K562 (cell line): ENCODE measurements around the gene DAO. TPM values are rescaled to one million over a fixed set of nuclear protein-coding genes. Genes with fewer than 3 reads are reported as not detected.

ENCODE experiments used
- CXXC5 ChIP-seq: fragments of 250-450 bp; sonication (Bioruptor Pico); IDR thresholded peaks from 2 replicates; pipeline ENCODE4 v1.8.0; 2022; ENCODE audit warnings: inconsistent platforms, mild to moderate bottlenecking, moderate library complexity
- E2F3 ChIP-seq: fragments of 250-450 bp; sonication (Bioruptor Pico); IDR thresholded peaks from 2 replicates; pipeline ENCODE4 v1.4.0; 2020; ENCODE audit warnings: mild to moderate bottlenecking
- JUN ChIP-seq, 2 experiments: sonication (generic) in 1 of 2; formaldehyde crosslinking in 1 of 2; IDR thresholded peaks; 2 replicates each; pipeline versions ENCODE4 v1.6.1 to v1.8.0; 2012 to 2022; ENCODE audit warnings: borderline replicate concordance in 2 of 2, mild to moderate bottlenecking in 2 of 2, improper control_type of control experiment in 1 of 2, low read depth in 1 of 2, low read length in 1 of 2, missing genetic modification reagents in 1 of 2
- L3MBTL2 ChIP-seq: fragments of 450-650 bp; IDR thresholded peaks from 2 replicates; pipeline ENCODE4 v1.6.1; 2016; ENCODE audit warnings: mild to moderate bottlenecking, moderate library complexity
- SUPT5H ChIP-seq: fragments of 450-650 bp; IDR thresholded peaks from 2 replicates; pipeline ENCODE4 v1.6.1; 2016
- TAF1 ChIP-seq: IDR thresholded peaks from 2 replicates; pipeline ENCODE4 v1.6.1; 2011; ENCODE audit warnings: mild to moderate bottlenecking, low read length, moderate library complexity; ENCODE audit not compliant: insufficient read depth, control insufficient read depth, severe bottlenecking; ENCODE audit errors: extremely low read depth
- TAL1 ChIP-seq: fragments of 450-650 bp; IDR thresholded peaks from 2 replicates; pipeline ENCODE4 v1.6.1; 2016; ENCODE audit warnings: mild to moderate bottlenecking
- TRIM24 ChIP-seq, 2 experiments: fragments of 450-650 bp; IDR thresholded peaks; 2 replicates each; pipeline ENCODE4 v1.6.1; 2016
- polyA plus RNA-seq, 8 experiments: library from polyadenylated mRNA; depleted of rRNA in 4 of 8; stranded (reverse) in 5 of 8; unstranded in 3 of 8; fragments of >200 nt; fragmentation: Nextera tagmentation in 2 of 8; fragmentation: Illumina TruSeq in 1 of 8; extraction: Ambion mirVana in 2 of 8; extraction: Trizol in 1 of 8; gene quantifications; 2 replicates each; pipeline versions ENCODE4 v1.2.1 to v1.2.3, GENCODE V29; 2011 to 2014; ENCODE audit warnings: inconsistent platforms in 1 of 8, missing spikeins in 1 of 8
- total RNA-seq, 7 experiments: library from RNA; depleted of rRNA in 6 of 7; stranded (reverse); fragments of >200 nt in 6 of 7; fragmentation: Illumina TruSeq in 2 of 7; extraction: Trizol in 2 of 7; gene quantifications; 2 replicates each; pipeline versions ENCODE4 v1.2.1 to v1.2.3, GENCODE V29; 2011 to 2021; ENCODE audit warnings: low replicate concordance in 1 of 7
- TF ChIP-seq, protein P1 (sequence below): sonication (generic); formaldehyde crosslinking; IDR thresholded peaks from 2 replicates; pipeline ENCODE4 v1.8.1; 2022; ENCODE audit warnings: missing genetic modification reagents
- TF ChIP-seq, protein P2 (sequence below): fragments of 450-650 bp; formaldehyde crosslinking; IDR thresholded peaks from 2 replicates; pipeline ENCODE4 v1.4.0; 2022; ENCODE audit warnings: mild to moderate bottlenecking, moderate library complexity
- TF ChIP-seq, protein P3 (sequence below): IDR thresholded peaks from 2 replicates; pipeline ENCODE4 v1.6.1; 2011; ENCODE audit not compliant: insufficient read length; ENCODE audit errors: extremely low read depth
- TF ChIP-seq, protein P4 (sequence below): sonication (generic); formaldehyde crosslinking; IDR thresholded peaks from 2 replicates; pipeline ENCODE4 v1.8.0; 2022; ENCODE audit warnings: missing genetic modification reagents, mild to moderate bottlenecking, borderline replicate concordance
- TF ChIP-seq, protein P5 (sequence below): IDR thresholded peaks from 2 replicates; pipeline ENCODE4 v1.6.1; 2014; ENCODE audit warnings: antibody characterized with exemption

DAO gene
- total and polyA plus RNA-seq, 9 of the 15 experiments (the other 6 are each of a cell fraction or from before 2014, with no cell fraction given), result not detected

DNA sequence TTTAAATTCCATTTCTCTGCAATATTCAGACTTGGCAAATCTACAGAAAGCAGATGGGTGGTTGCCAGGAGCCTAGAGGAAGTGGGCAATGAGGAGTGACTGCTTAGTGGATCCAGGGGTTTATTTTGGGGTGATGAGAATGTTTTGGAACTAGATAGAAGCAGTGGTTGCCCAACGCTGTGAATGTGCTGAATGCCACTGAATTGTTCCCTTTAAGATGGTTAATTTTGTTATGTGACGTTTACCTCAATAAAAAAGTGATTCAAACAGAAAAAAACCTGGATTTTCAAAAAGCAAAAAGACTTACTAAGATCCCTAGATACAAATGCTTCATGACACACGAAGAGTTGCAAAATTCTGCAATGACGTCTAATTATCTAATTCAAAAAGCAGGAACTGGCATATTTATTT, 34.2 kb downstream of the DAO start (continued):
- TF ChIP-seq, protein P1, sequence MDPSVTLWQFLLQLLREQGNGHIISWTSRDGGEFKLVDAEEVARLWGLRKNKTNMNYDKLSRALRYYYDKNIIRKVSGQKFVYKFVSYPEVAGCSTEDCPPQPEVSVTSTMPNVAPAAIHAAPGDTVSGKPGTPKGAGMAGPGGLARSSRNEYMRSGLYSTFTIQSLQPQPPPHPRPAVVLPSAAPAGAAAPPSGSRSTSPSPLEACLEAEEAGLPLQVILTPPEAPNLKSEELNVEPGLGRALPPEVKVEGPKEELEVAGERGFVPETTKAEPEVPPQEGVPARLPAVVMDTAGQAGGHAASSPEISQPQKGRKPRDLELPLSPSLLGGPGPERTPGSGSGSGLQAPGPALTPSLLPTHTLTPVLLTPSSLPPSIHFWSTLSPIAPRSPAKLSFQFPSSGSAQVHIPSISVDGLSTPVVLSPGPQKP (CRISPR knock-in tag), result no peak
- no peak for TF ChIP-seq JUN (IDR thresholded peaks at IDR 0.05; ENCODE audit: borderline replicate concordance, low read depth, low read length)
- no peak for TF ChIP-seq JUN (CRISPR knock-in tag; IDR thresholded peaks at IDR 0.05; ENCODE audit: borderline replicate concordance)
- TF ChIP-seq, protein P2, sequence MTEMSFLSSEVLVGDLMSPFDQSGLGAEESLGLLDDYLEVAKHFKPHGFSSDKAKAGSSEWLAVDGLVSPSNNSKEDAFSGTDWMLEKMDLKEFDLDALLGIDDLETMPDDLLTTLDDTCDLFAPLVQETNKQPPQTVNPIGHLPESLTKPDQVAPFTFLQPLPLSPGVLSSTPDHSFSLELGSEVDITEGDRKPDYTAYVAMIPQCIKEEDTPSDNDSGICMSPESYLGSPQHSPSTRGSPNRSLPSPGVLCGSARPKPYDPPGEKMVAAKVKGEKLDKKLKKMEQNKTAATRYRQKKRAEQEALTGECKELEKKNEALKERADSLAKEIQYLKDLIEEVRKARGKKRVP (CRISPR knock-in tag), result no peak
- TF ChIP-seq, protein P3, sequence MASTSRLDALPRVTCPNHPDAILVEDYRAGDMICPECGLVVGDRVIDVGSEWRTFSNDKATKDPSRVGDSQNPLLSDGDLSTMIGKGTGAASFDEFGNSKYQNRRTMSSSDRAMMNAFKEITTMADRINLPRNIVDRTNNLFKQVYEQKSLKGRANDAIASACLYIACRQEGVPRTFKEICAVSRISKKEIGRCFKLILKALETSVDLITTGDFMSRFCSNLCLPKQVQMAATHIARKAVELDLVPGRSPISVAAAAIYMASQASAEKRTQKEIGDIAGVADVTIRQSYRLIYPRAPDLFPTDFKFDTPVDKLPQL, result no peak
- TF ChIP-seq E2F3 (CRISPR knock-in tag), result no peak
- no peak for TF ChIP-seq L3MBTL2
- TF ChIP-seq, protein P4, sequence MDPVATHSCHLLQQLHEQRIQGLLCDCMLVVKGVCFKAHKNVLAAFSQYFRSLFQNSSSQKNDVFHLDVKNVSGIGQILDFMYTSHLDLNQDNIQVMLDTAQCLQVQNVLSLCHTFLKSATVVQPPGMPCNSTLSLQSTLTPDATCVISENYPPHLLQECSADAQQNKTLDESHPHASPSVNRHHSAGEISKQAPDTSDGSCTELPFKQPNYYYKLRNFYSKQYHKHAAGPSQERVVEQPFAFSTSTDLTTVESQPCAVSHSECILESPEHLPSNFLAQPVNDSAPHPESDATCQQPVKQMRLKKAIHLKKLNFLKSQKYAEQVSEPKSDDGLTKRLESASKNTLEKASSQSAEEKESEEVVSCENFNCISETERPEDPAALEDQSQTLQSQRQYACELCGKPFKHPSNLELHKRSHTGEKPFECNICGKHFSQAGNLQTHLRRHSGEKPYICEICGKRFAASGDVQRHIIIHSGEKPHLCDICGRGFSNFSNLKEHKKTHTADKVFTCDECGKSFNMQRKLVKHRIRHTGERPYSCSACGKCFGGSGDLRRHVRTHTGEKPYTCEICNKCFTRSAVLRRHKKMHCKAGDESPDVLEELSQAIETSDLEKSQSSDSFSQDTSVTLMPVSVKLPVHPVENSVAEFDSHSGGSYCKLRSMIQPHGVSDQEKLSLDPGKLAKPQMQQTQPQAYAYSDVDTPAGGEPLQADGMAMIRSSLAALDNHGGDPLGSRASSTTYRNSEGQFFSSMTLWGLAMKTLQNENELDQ (CRISPR knock-in tag), result no peak
- TF ChIP-seq TAL1, result no peak
- TF ChIP-seq, protein P5, sequence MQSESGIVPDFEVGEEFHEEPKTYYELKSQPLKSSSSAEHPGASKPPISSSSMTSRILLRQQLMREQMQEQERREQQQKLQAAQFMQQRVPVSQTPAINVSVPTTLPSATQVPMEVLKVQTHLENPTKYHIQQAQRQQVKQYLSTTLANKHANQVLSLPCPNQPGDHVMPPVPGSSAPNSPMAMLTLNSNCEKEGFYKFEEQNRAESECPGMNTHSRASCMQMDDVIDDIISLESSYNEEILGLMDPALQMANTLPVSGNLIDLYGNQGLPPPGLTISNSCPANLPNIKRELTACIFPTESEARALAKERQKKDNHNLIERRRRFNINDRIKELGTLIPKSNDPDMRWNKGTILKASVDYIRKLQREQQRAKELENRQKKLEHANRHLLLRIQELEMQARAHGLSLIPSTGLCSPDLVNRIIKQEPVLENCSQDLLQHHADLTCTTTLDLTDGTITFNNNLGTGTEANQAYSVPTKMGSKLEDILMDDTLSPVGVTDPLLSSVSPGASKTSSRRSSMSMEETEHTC, result no peak
- TF ChIP-seq CXXC5 (CRISPR knock-in tag), result no peak
- no peak for TF ChIP-seq TRIM24 (IDR thresholded peaks at IDR 0.05)
- no peak for TF ChIP-seq TAF1
- TF ChIP-seq SUPT5H, result no peak
